H1 (cell line): ENCODE results near the gene ABLIM1.

Experiments
- ASH2L ChIP-seq: fragments of 200-600, 300-600 bp; sonication (generic); IDR thresholded peaks from one replicate; pipeline ENCODE4 v1.7.1; 2017; ENCODE audit warnings: low read length
- BCL11A ChIP-seq, 2 experiments: IDR thresholded peaks; one replicate each; pipeline ENCODE4 v1.6.1; 2011; ENCODE audit warnings: low read depth in 2 of 2, low read length in 2 of 2, mild to moderate bottlenecking in 2 of 2
- MAFK ChIP-seq: IDR thresholded peaks from 2 replicates; pipeline ENCODE4 v1.6.1; 2012; ENCODE audit warnings: low read depth, mild to moderate bottlenecking, improper control_type of control experiment, low read length
- POLR2A ChIP-seq, 2 experiments: IDR thresholded peaks; 1 replicate in 1 of 2; 2 replicates in 1 of 2; pipeline ENCODE4 v1.6.1; 2011; ENCODE audit warnings: low read depth in 2 of 2, low read length in 2 of 2, mild to moderate bottlenecking in 2 of 2; ENCODE audit errors: control extremely low read depth in 1 of 2
- TAF1 ChIP-seq: IDR thresholded peaks from 2 replicates; pipeline ENCODE4 v1.6.1; 2011; ENCODE audit warnings: mild to moderate bottlenecking, low read depth, low read length
- TF ChIP-seq, protein P1 (sequence below): IDR thresholded peaks from 2 replicates; pipeline ENCODE4 v1.6.1; 2011; ENCODE audit warnings: low read length, improper control_type of control experiment
- TF ChIP-seq, protein P2 (sequence below), 3 experiments: IDR thresholded peaks; 1 replicate in 2 of 3; 2 replicates in 1 of 3; pipeline versions ENCODE4 v1.5.1 to v1.6.1; 2011; ENCODE audit warnings: low read length in 3 of 3, mild to moderate bottlenecking in 3 of 3, inconsistent platforms in 2 of 3, low read depth in 1 of 3, moderate library complexity in 1 of 3; ENCODE audit not compliant: insufficient read depth in 1 of 3; ENCODE audit errors: control extremely low read depth in 1 of 3

DNA sequence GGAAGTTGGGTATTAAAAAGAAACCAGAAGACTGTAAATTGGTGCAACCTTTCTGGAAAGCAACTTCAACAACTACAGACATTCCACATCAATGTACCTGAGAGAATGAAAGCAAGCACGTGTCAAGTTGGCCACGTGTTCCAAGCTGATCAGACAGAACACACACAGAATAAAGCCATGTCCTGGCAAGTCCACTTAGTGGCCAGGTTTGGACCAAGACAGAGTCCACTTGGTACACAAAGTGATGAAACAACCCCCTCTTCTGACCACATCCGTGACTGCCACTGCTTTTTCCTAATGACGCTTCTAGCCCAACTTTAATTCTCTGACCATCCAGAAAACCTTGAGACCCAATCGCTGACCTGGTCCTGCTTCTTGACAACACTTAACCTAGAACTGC, 109.4 kb downstream of the ABLIM1 start:
- TF ChIP-seq POLR2A (IDR thresholded peaks at IDR 0.05; ENCODE audit: control extremely low read depth in 1 of 2, low read depth in 2 of 2, low read length in 2 of 2) (no peak), BCL11A (IDR thresholded peaks at IDR 0.05; ENCODE audit: low read depth in 2 of 2, low read length in 2 of 2) (no peak), ASH2L (no peak), MAFK (no peak), TAF1 (no peak)
- TF ChIP-seq, protein P1, sequence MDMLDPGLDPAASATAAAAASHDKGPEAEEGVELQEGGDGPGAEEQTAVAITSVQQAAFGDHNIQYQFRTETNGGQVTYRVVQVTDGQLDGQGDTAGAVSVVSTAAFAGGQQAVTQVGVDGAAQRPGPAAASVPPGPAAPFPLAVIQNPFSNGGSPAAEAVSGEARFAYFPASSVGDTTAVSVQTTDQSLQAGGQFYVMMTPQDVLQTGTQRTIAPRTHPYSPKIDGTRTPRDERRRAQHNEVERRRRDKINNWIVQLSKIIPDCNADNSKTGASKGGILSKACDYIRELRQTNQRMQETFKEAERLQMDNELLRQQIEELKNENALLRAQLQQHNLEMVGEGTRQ, result no peak
- TF ChIP-seq, protein P2, sequence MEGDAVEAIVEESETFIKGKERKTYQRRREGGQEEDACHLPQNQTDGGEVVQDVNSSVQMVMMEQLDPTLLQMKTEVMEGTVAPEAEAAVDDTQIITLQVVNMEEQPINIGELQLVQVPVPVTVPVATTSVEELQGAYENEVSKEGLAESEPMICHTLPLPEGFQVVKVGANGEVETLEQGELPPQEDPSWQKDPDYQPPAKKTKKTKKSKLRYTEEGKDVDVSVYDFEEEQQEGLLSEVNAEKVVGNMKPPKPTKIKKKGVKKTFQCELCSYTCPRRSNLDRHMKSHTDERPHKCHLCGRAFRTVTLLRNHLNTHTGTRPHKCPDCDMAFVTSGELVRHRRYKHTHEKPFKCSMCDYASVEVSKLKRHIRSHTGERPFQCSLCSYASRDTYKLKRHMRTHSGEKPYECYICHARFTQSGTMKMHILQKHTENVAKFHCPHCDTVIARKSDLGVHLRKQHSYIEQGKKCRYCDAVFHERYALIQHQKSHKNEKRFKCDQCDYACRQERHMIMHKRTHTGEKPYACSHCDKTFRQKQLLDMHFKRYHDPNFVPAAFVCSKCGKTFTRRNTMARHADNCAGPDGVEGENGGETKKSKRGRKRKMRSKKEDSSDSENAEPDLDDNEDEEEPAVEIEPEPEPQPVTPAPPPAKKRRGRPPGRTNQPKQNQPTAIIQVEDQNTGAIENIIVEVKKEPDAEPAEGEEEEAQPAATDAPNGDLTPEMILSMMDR (IDR thresholded peaks at IDR 0.05; ENCODE audit: control extremely low read depth in 1 of 3, insufficient read depth in 1 of 3, low read depth in 1 of 3, low read length in 3 of 3), result peak; percentile 45 to 88 (median 85)
